Measurements from ENCODE around the gene SETD2. TPM values are rescaled to one million over a fixed set of nuclear protein-coding genes. Genes with fewer than 3 reads are reported as not detected.
A peak's percentile ranks its signal among the peaks of the same experiment; 100 is the strongest.

The SETD2 gene
- total RNA-seq, 6 experiments from 2014 or later = 20.3 to 27.0 (median 21.9) TPM

GRCh38 chr3:46996689-46997452 is 167.0 kb downstream of the SETD2 start:
- no peak overlapping the region for H3K27ac ChIP-seq
- intact Hi-C loops (cut with DNase I) = loop anchor here (10.0 kb wide), 1 partner anchor 72 kb away; no protein-coding TSS in a partner anchor
- WGBS (ENCODE audit: insufficient coverage, low coverage, low lambda C conversion rate, missing lambda C conversion rate) = 80% methylated on average over 3 of the region's 12 CpGs
- DNase-seq (peak in 2 of 3 donors; percentile 18 to 56), ATAC-seq (no peak)
- no peaks in the 10 kb centered on the region for H3K27me3 ChIP-seq
- H3K36me3 ChIP-seq = peaks cover 0 to 8% (median 2%) of the 10 kb centered on the region in 4 donors
- TF ChIP-seq POLR2A (IDR thresholded peaks at IDR 0.05) = no peak
- TF ChIP-seq CTCF (IDR thresholded peaks at IDR 0.05) = no peak
- H3K9me3 ChIP-seq = no peaks in the 10 kb centered on the region
- peaks cover 0 to 4% (median 0%) of the 10 kb centered on the region in 4 donors for H3K4me1 ChIP-seq
- H3K4me3 ChIP-seq = no peak overlapping the region

- Histone ChIP-seq H3K27ac (no peak overlapping the region), H3K27me3 (no peaks in the 10 kb centered on the region), H3K4me3 (no peak overlapping the region), H3K4me1 (peaks cover 0 to 4% (median 0%) of the 10 kb centered on the region in 4 donors), H3K36me3 (peaks cover 0 to 6% (median 0%) of the 10 kb centered on the region in 4 donors), H3K9me3 (no peaks in the 10 kb centered on the region)
- no peak for ATAC-seq
- intact Hi-C loops (cut with DNase I) = loop anchor here (10.0 kb wide), 1 partner anchor 71 kb away; no protein-coding TSS in a partner anchor
- TF ChIP-seq CTCF (IDR thresholded peaks at IDR 0.05) (no peak), POLR2A (IDR thresholded peaks at IDR 0.05) (no peak)
- WGBS (ENCODE audit: insufficient coverage, low coverage, low lambda C conversion rate, missing lambda C conversion rate) = no CpG with 5 or more reads among the region's 22 CpGs
- DNase-seq = peak in 2 of 3 donors; percentile 21 to 48
Measured at GRCh38 chr3:46995901-46996562, 167.9 kb downstream of the SETD2 start.

- H3K9me3 ChIP-seq = no peaks in the 10 kb centered on the region
- H3K36me3 ChIP-seq = peaks cover 0 to under 1% (median 0%) of the 10 kb centered on the region in 4 donors
- peaks cover 0 to 4% (median 0%) of the 10 kb centered on the region in 4 donors for H3K4me1 ChIP-seq
- WGBS (ENCODE audit: insufficient coverage, low coverage, low lambda C conversion rate, missing lambda C conversion rate) = 90% methylated on average over 4 of the region's 29 CpGs
- no peaks in the 10 kb centered on the region for H3K27me3 ChIP-seq
- no peak overlapping the region for H3K4me3 ChIP-seq
- no peak for TF ChIP-seq CTCF (IDR thresholded peaks at IDR 0.05)
- TF ChIP-seq POLR2A (IDR thresholded peaks at IDR 0.05) = no peak
- ATAC-seq = no peak
- H3K27ac ChIP-seq = no peak overlapping the region
- intact Hi-C loops (cut with DNase I) = loop anchor here (10.0 kb wide), 1 partner anchor 70 kb away; no protein-coding TSS in a partner anchor
- DNase-seq = peak in 2 of 3 donors; percentile 18 to 45
Measured at GRCh38 chr3:46994801-46995731, 168.8 kb downstream of the SETD2 start.

GRCh38 chr3:46993986-46994385 is 169.9 kb downstream of the SETD2 start:
- no peaks in the 10 kb centered on the region for H3K36me3 ChIP-seq
- no peak overlapping the region for H3K27ac ChIP-seq
- H3K4me1 ChIP-seq = peaks cover 0 to 4% (median 0%) of the 10 kb centered on the region in 4 donors
- no peak for ATAC-seq
- no peaks in the 10 kb centered on the region for H3K9me3 ChIP-seq
- DNase-seq = no peak
- no peak overlapping the region for H3K4me3 ChIP-seq
- intact Hi-C loops (cut with DNase I) = loop anchor here (10.0 kb wide), 1 partner anchor 69 kb away; no protein-coding TSS in a partner anchor
- no peaks in the 10 kb centered on the region for H3K27me3 ChIP-seq
- 92% methylated on average over 2 of the region's 7 CpGs for WGBS (ENCODE audit: insufficient coverage, low coverage, low lambda C conversion rate, missing lambda C conversion rate)
- no peak for TF ChIP-seq POLR2A (IDR thresholded peaks at IDR 0.05)
- no peak for TF ChIP-seq CTCF (IDR thresholded peaks at IDR 0.05)

Data from right lobe of liver (tissue), 6 donors.